Hippocampal formation (tissue), 2 donors: ENCODE measurements around the gene CFAP298.
"Not testable (repeated sequence)": the region's sequence is repeated elsewhere in the genome, so short reads cannot be mapped to it uniquely, and the experiment has no call there.

Source experiments
- DNase-seq, 2 donors: peaks; one replicate each; lab custom pipeline; 2025; lab: John Stamatoyannopoulos, UW

The CFAP298 gene, protein sequence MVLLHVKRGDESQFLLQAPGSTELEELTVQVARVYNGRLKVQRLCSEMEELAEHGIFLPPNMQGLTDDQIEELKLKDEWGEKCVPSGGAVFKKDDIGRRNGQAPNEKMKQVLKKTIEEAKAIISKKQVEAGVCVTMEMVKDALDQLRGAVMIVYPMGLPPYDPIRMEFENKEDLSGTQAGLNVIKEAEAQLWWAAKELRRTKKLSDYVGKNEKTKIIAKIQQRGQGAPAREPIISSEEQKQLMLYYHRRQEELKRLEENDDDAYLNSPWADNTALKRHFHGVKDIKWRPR

GRCh38 chr21:32612075-32612998 lies at the start of gene CFAP298:
TSS of gene CFAP298 (minus strand) at chr21:32612377. CDS start at chr21:32612243, 134 bp downstream.
- peak; percentile 90 to 91 for DNase-seq

DNA sequence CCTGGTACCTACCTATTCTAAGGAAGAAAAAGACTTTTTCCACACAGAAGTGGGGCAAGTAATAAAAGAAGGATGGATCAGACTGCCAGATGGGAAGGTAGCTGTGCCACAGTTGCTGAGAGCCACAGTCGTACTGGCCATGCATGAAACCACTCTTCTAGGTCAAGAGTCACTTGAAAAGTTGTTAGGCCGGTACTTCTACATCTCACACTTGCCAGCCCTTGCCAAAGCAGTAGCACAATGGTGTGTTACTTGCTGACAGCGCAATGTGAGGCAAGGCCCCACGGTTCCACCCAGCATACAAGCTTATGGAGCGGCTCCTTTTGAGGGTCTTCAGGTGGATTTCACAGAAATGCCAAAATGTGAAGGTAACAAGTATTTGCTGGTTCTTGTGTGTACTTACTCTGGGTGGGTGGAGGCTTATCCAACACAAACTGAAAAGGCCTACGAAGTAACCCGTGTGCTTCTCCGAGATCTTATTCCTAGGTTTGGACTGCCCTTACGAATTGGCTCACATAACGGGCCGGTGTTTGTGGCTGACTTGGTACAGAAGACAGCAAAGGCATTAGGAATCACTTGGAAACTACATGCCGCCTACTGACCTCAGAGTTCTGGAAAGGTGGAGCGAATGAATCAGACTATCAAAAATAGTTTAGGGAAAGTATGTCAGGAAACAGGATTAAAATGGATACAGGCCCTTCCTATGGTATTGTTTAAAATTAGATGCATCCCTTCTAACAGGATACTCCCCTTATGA lies 49.0 kb upstream of the CFAP298 start:
- not testable (repeated sequence) for DNase-seq

- DNase-seq: no peak
Observed at GRCh38 chr21:32658524-32658923, 46.3 kb upstream of the CFAP298 start.

DNA sequence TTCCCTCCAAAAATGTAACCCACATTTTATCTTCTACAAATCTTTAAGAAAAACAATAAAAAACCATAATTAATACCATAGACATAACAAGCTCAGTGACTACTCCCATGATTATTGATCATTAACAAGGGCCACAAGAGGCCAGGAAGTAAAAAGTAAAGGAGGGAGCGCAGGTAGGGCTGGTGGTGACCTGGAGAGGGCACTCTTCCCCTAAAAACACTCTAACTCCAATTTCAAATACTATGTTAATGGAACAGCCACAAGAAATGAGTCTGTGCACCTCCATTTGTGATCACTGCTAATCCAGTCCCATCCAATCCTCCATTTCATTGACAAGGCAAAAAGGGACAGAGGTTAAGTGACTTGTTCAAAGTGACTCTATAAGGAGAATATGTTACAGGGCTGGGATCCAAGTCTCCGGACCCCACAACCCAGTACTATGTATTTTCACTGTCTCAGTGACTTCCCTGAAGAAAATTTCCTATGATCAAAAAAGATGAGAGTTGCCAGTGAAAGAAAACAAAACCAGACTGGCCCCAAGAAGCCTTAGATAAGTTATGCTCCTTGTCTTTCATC lies 41.2 kb upstream of the CFAP298 start:
- no peak for DNase-seq

- no peak for DNase-seq
Observed at GRCh38 chr21:32648165-32648564, 36.0 kb upstream of the CFAP298 start.

DNA sequence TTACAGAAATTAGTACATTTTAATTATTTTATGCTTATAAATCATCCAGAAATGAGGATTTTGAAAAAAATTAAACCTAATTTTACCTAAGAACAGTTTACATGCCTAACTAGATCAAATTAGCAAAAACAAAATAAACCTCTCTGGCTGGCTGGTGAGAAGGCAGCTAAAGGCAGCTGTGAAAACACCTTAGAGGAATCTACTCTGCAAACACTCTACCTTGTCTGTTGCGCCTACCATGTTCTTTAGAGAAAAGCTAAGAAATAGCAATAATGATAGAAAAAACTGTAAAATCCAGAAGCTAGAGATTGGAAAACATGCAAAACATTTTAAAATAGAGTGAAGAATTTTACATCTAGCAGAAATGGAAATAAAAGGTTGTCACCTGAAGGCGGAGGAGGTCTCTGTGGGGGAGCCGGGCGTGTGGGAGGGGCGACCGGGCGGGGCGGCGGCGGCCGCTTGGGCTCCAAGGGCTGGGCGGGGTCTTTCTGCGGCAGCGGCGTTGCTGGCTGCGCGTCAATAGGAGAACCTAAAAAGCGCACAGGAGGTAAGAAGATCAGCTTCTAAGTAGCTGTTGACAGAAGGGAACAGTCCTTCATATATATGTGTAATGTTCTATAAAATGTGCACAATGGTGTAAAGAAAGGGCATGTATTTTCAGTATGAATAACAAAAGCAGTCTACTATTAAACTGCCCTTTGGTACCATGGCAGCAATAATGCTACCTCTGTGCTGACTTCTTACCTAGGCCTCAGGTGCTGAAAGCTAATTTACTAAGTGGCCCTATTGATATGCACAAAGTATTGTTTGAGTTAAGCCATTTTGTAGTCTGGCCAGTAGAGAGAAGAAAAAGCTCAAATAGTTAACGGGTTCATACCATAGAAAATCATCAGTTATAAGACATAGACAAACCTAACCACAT lies 33.3 kb upstream of the CFAP298 start:
- no peak for DNase-seq

- DNase-seq: peak in 1 of 2 donors; percentile 24
Observed at GRCh38 chr21:32641710-32642698, 29.8 kb upstream of the CFAP298 start.

- DNase-seq: no peak
Observed at GRCh38 chr21:32626621-32627196, 14.5 kb upstream of the CFAP298 start.

DNA sequence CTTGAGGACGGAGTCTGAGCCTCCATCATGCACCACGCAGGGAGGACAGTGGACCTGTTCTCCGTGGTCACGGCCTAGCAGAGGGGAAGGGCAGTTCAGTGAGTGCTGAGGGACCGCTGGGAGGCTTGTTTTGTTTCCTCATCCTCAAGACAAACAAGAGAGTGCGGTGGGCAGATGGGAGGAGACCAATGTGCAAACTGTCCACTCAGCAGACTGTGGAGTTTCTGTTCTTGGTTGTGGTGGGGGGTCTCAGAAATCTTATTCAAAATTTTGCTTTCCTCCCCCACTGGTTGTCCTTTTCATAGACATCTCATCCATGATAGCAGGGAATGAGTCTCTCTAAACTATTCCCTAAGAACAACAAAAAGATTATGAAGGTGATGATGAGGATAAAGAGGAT lies 6.0 kb upstream of the CFAP298 start:
- DNase-seq: not testable (repeated sequence)

- no peak for DNase-seq
Observed at GRCh38 chr21:32613436-32614043, 1.4 kb upstream of the CFAP298 start.

DNA sequence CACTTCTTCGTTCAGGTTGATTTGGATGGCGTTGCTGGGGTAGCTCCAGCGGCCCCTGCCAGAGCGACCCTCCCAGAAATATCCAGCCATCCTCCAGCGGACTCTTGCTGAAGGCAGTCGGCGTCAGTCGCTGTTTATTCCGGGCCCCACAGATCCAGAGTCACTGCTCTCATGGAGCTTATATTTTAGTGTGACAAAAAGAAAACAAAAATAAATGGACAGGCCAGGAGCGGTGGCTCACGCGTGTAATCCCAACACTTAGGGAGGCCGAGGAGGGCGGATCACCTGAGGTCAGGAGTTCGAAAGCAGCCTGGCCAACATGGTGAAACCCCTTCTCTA lies 791 bp upstream of the CFAP298 start:
- DNase-seq: no peak

GRCh38 chr21:32611471-32611997 lies 643 bp downstream of the CFAP298 start:
- DNase-seq: no peak

DNA sequence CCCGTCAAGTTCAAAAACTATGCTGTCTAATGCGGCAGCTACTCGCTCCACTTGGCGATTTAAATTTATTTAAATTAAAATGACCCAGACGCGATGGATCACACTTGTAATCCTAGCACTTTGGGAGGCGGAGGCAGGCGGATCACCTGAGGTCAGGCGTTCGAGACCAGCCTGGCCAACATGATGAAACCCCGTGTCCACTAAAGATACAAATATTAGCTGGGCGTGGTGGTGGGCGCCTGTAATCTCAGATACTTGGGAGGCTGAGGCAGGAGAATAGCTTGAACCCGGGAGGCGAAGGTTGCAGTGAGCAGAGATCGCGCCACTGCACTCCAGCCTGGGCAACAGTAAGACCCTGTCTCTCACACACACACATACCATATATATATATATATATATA lies 1.2 kb downstream of the CFAP298 start:
- not testable (repeated sequence) for DNase-seq

DNA sequence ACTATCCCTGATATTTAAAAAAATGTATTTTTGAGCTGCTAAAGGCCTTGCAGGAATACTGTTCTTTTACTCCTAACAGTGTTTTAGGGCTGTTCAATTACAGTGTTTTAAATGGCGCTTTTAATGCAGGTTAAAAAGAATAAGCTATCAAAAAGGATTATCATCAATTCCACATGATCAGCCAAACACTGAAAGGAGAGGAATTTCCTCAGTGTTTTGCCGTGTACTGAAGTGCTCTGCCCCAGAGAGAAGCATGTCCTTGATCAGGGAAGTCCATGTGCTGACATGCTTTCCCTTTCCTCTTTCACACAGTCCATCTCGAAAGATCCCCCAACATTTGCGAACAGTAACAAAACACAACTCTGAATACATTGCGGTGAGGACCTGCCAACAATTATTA lies 3.3 kb downstream of the CFAP298 start:
- DNase-seq: no peak

GRCh38 chr21:32605469-32605868 lies 6.7 kb downstream of the CFAP298 start:
- no peak for DNase-seq

GRCh38 chr21:32604464-32604863 lies 7.7 kb downstream of the CFAP298 start:
- no peak for DNase-seq

- DNase-seq: no peak
Observed at GRCh38 chr21:32603131-32603530, 9.0 kb downstream of the CFAP298 start.

DNA sequence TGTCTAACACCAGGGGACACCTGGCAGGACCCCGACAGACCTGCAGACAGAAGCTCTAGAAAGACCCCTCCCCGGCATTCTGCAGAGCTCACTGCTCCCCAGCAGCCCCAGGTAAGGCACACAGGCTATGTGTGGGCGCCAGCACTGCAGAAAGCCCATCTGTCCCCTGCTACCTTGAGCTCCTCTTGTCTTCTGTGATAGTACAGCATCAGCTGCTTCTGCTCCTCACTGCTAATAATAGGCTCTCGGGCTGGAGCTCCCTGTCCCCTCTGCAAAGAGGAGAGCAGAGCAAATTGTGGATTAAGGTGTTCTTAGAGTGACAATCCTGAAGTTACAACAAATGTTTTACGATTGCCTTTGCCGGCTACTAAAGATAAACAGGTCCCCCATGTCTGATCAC lies 10.1 kb downstream of the CFAP298 start:
- no peak for DNase-seq

- no peak for DNase-seq
Observed at GRCh38 chr21:32599526-32599925, 12.7 kb downstream of the CFAP298 start.
